SKM-1 treated with dmso at 0.1 percent for 144 hours (cell line): Measurements from ENCODE around the gene BHLHA15.
A peak's percentile ranks its signal among the peaks of the same experiment; 100 is the strongest.

Experiments used
- DNase-seq: peaks from one replicate; lab custom pipeline; 2025; ENCODE audit not compliant: unreplicated experiment; lab: John Stamatoyannopoulos, UW

Gene BHLHA15

DNA sequence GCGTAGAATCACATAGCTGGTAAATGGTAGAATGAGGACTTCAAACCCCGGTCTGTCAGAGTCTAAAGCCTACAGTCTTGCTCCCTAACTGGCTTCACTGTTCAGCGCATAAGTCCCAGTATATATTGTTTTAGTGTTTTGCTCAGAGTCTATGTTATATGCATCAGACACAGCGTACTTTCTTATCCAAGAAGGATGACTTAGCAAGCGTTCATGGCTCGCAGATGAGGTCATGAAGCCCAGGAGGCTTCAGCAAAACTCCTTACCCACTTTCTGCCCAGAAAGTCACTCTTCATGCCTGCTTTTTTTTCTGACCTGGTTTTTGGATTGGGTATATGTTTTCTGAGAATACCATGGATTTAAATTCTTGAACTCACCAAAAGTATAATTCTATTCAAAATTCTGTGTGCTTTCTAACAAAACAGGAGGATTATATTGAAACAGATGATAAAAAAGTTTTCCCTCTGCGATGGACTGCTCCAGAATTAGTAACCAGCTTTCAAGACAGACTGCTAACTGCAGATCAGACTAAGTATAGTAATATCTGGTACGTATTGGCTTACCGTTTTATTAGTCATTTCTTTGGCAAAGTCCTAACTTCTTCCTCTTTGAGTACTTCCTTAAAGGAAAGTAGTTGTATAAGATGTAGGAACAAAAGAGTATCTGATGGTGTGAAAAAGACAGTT lies 24.6 kb upstream of the BHLHA15 start:
- peak; percentile 53 for DNase-seq

DNA sequence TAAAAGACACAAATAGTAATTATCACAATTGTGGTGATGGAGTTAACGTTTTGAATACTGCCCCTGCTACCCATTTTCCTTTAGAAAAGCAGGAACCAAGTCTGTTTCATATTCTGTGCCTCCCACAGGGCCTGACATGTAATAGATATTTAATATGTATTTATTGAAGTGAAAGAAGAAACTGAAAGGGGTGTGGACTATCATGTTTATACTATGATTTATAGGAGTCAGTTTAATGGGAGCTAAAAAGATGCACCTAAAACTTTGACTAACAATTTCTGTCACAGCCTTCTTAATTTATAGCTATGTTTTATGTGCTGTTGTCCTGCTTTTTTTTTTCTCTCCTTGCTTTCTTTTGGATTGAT lies 24.1 kb upstream of the BHLHA15 start:
- no peak for DNase-seq

DNA sequence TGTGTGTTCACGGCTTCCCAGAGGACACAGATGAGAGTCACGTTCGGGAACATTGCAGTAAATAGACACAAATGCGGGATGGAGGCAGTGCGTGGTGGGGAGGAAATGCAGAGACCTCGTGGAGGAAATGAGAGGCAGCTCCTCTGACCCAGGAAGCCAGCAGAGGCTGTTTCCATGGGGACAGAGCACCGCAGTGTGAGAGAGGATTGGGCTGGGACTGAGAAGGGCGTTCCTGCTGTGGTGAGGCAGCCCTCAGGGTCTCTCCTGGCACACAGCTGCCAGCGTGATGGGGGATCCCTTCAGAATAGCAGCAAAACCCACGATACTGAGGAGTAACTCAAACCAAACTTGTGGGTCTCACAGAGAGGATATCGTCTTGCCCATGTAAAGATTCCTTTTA lies 21.7 kb upstream of the BHLHA15 start:
- DNase-seq: no peak

DNA sequence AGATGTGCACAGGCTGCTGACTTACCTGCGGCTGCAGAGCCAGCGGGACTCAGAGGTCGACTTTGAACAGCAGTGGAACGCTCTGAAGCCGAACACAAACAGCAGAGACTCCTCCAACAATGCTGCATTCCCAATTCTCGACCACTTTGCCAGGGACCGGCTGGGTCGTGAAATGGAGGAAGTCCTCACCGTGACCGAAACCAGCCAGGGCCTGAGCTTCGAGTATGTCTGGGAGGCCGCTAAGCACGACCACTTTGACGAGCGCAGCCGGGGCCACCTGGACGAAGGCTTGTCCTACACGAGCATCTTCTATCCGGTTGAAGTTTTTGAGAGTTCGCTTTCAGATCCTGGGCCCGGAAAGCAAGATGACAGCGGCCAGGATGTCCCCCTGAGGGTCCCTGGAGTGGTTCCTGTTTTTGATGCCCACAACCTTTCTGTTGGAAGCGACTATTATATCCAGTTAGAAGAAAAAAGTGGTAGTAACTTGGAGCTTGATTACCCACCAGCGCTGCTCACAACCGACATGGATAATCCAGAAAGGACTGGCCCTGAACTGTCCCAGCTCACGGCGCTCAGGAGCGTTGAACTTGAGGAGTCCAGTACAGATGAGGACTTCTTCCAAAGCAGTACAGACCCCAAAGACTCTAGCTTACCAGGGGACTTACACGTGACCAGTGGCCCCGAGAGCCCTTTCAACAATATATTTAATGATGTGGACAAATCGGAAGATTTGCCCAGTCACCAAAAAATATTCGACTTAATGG lies 19.4 kb upstream of the BHLHA15 start:
- DNase-seq: no peak

DNA sequence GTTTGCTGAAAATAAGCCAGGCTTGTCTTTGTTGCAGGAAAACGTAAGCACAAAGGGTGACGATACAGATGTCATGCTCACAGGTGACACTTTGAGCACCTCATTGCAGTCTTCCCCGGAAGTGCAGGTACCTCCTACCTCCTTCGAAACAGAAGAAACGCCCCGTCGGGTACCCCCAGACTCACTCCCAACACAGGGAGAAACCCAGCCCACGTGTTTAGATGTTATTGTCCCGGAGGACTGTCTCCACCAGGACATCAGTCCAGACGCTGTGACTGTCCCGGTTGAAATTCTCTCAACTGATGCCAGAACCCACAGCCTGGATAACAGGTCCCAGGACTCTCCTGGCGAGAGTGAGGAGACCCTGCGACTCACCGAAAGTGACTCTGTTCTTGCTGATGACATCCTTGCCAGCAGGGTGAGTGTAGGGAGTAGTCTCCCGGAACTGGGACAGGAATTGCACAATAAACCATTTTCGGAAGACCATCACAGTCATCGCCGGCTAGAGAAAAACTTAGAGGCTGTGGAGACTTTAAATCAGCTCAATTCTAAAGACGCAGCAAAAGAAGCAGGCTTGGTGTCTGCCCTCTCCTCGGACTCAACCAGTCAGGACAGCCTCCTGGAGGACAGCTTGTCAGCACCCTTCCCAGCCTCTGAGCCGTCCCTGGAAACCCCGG lies 18.3 kb upstream of the BHLHA15 start:
- DNase-seq: no peak

DNA sequence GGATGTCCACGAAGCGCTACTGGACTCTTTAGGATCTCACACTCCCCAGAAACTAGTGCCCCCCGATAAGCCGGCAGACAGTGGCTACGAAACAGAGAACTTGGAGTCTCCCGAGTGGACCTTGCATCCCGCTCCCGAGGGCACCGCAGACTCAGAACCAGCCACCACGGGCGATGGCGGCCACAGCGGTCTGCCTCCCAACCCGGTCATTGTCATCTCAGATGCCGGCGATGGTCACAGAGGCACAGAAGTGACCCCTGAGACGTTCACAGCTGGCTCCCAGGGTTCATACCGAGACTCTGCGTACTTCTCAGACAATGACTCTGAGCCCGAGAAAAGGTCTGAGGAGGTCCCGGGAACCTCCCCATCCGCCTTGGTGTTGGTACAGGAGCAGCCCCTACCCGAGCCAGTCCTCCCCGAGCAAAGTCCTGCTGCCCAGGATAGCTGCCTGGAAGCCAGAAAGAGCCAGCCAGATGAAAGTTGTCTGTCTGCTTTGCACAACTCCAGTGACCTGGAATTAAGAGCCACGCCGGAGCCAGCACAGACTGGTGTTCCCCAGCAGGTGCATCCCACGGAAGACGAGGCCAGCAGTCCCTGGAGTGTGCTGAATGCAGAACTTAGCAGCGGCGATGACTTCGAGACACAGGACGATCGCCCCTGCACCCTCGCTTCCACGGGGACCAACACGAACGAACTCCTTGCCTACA lies 17.6 kb upstream of the BHLHA15 start:
- no peak for DNase-seq

DNA sequence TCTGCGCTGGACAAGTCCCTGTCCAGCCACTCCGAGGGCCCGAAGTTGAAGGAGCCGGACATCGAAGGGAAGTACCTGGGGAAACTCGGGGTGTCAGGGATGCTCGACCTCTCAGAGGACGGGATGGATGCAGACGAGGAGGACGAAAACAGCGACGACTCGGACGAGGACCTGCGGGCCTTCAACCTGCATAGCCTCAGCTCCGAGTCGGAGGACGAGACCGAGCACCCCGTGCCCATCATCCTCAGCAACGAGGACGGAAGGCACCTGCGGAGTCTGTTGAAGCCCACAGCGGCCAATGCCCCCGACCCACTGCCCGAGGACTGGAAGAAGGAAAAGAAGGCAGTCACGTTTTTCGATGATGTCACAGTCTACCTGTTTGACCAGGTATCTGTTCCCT lies 17.1 kb upstream of the BHLHA15 start:
- DNase-seq: no peak

DNA sequence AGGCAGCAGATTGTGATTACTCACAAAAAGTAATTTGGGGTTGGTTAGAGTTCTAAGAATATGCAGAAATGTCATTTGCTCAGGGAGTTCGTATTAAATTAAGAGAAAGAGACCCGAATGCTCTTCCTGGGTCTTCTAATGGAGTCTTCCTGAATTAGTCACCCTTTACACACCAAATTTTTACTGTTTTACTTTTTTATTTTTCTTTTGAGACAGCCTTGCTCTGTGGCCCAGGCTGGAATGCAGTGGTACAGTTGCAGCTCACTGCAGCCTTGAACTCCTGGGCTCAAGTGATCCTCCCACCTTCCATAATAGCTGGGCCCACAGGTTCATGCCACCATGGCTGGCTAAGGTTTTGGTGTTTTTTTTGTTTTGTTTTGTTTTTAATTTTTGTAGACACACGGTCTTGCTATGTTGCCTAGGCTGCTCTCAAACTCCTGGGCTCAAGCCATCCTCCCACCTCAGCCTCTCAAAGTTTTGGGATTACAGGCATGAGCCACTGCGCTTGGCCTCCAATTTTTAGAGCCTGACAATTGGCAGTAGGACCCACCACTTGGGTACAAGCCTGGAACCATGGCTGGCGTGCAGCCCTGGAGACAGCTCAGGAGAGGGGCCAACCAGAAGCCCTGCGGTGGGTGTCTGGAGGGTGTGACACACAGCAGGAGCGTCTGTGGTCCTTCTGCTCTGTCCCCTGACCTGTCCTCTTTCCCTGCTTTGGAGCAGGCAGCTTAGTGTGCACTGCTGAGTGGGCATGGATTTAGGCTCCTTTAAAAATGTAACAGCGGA lies 16.4 kb upstream of the BHLHA15 start:
- no peak for DNase-seq

DNA sequence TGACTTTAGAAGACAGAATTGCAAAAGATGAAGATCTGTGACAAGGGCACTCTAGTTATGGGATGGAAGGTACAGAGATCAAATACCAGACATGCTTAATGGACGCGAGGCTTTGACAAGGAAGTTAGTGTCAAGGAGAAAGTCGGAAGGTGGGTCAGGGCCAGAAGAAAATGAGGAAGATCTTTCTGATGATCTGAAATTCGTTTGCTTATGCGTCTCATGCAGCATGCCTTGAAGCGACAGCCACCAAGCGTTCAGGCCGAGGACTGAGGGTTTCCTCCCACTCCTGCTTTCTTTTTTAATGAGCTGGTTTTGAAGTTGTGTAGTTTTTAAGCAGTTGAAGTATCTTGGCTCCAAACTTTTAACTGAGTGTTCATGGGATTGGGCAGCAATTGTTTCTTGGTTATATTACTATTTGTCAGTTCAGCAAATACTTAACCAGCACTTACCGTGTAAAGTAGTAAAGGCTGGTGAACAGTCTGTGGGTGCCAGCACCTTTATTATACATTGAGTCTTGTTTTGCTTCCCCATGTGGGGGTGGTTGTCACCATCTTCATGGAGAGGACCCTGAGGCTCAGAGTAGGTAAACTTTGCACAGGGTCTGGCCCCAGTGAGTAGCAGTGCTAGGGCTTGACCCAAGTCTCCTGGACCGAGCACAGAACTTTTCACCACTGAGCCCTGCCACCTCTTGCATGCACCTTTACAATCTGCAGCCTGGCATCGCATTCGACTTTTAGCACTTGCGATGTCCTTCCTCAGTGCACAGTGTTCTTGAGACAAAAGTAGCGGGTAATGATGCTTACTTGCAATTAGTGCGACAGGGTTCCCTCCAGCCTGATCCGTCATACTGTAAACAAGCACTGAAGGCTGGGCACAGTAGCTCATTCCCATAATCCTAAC lies 14.3 kb upstream of the BHLHA15 start:
- DNase-seq: no peak

DNA sequence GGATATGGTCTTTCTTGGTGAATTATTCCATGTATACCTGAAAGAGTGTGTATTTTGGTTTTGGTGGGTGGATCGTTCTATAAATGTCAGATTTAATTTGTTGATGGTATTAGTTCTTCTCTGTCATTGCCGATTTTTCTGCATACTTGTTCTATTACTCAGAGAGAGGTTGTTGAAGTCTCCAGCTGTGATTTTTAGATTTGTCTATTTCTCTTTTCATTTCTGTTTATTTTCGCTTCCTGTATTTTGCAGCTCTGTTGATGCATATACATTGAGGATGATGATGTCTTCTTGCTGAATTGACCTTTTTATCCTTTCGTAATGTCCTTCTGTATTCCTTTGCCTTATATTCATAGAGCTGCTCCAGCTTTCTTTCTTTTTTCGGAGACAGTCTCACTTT lies 12.1 kb upstream of the BHLHA15 start:
- no peak for DNase-seq

DNA sequence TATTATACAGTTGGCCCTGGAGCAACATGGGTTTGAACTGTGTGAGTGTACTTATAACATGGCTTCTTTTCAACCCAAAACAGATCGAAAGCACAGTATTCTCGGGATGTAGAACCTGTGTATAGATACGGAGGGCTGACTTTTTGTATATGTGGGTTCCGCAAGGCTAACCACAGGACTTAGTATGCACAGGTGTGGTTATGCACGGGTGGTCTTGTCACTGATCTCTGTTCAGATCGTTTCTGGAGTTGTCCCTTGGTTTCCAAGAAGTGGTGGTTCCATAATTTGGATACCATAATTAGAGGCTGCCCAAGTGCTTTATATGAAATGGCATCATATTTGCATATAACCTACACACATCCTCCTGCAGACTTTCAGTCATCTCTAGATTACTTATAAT lies 10.9 kb upstream of the BHLHA15 start:
- no peak for DNase-seq

DNA sequence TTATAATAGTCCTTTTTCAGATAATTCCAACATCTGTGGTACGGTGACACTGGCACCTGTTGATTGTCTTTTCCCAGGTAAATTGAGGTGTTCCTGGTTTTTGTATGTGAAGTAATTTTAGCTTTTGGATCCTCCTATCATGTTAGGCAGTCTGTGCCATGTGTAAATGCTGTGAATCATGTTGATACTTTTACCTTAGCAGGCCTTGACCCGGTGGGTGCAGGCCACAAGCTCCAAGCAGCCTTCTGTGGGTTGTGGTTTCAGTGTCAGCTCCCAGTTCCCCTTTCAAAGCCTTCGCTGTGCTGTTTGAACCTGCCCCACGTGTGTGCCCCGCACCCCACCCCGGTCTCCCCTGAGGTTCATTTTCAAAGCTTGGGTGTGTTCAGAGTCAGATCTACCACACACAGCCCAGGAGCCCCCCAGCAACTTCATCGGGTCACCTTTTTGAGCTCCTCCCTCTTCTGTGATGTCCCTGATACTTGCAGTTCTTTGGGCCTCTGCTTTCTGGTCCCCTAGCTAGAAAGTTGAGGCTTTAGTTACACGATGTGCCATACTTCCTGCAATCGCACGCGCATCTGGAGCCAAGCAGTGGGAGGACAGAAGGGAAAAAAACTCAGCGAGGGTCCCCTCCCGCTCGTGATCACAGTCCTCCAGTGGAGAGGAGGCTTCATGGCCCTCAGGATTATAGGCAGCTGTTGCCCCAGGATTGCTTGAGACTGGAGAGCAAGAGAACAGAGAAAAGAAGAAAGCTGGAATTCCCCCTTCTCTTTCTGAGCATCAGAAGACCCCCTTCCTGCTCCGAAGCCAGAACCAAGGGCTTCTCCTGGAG lies 8.7 kb upstream of the BHLHA15 start:
- DNase-seq: peak; percentile 88

DNA sequence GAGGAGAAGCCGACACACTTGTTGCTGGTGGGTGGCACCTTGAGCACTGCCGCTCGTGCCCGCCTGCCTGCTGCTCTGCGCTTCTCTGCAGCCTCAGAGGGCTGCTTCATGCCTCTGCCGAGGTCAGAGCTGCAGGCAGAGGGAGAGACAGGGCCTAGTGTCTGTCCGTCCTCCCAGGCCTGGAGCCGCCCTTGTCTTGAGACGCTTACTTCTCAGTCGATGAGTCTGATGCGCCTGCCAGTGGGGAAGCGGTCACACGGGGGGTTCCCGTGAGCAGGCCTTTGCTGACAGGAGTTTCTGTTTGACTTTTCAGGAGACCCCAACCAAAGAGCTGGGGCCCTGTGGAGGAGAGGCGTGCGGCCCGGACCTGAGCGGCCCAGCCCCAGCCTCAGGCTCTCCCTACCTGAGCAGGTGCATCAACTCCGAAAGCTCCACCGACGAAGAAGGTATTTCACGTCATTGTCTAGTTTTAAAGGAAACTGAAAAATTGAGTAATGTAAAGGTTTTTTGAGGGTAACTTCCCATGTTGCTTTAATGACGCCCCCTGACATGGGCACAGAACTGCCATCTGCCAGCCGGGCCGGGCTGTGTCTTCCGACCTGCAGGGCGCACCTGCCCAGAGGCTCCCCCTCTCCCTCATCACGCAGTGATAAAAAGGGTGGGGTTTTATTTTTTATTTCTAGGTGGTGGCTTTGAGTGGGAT lies 7.8 kb upstream of the BHLHA15 start:
- no peak for DNase-seq

DNA sequence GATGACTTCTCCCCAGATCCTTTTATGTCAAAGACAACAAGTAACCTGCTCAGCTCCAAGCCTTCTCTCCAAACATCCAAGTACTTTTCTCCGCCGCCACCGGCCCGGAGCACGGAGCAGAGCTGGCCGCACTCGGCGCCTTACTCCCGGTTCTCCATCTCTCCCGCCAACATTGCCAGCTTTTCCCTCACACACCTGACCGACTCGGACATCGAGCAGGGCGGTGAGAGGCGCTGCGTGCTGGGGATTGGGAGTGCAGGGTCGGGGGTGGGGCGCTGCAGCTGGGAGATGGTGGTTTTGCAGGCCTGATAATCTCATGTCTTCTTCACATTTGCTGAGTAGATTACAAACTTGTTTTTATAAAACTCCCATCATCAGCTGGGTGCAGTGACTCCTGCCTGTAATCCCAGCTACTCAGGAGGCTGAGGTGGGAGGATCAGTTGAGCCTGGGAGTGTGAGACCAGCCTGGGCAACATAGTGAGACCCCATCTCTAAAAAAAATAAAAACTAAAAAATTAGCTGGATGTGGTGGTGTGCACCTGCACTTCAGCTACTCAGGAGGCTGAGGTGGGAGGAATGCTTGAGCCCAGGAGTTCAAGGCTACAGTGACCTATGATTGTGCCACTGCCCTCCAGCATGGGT lies 7.2 kb upstream of the BHLHA15 start:
- DNase-seq: no peak

DNA sequence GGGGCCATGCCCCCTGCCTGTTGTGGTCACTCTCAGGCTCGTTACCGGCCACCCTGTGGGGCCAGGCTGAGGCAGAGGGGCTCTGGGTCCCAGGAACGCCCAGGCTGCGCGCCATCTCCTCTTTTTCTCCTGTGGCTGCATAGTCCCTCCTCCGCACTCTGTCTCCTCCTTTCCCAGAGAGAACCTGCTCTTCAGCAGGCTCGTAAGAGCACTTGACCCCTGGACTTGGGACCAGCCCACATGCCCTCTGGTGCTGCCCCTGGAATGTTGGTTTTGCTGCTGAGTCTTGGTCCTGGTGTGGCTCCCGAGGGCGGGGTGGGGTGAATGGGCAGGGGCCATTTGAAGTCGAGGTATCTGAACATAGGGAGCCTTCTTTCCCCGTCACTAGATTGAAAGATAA lies 6.6 kb upstream of the BHLHA15 start:
- DNase-seq: no peak

DNA sequence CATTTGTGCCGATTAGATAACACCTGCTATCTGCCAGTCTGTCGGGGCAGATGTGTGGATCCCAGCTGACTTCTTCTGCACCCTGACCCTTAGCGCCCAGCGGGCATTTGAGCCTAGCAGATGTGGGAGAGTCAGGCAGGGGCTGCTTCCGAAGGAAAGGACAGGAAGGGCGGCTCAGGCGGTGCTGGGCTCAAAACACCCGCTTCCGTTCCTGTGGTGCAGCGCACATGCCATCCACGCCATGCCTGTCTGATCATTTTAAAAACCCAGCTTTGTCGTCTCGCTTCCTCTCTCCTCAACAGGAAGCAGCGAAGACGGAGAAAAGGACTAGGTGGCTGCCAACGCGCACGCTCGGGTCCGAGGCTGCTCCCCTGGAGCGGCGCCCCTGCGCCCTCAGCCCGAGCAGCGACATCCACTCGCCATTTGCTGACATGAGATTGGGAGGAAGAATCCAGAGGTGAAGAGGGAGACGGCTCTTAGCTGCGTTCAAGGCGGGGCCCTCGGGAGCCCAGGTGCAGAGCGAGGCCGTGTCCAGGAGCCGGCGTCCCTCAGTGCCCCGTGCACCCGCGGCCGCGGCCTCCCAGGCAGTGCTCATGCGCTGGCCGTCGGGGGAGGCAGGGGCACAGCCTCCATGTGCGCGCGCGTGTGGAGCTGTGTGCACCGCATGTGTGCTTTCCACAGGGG lies 5.9 kb upstream of the BHLHA15 start:
- DNase-seq: no peak
